WI38 (cell line): ENCODE results near the gene PLEKHA1.

Experiments
- H3K4me3 ChIP-seq: 2 replicates; pipeline ENCODE4 v1.5.1; 2011; ENCODE audit warnings: low read depth, mild to moderate bottlenecking, control low read depth, low read length
- CTCF ChIP-seq: IDR thresholded peaks from 2 replicates; pipeline ENCODE4 v1.5.1; 2012; ENCODE audit warnings: low read depth, mild to moderate bottlenecking, control low read depth, low read length

PLEKHA1 gene

GRCh38 chr10:122473116-122473515, 98.6 kb downstream of the PLEKHA1 start:
- H3K4me3 ChIP-seq = no peak overlapping the region
- no peak for TF ChIP-seq CTCF

DNA sequence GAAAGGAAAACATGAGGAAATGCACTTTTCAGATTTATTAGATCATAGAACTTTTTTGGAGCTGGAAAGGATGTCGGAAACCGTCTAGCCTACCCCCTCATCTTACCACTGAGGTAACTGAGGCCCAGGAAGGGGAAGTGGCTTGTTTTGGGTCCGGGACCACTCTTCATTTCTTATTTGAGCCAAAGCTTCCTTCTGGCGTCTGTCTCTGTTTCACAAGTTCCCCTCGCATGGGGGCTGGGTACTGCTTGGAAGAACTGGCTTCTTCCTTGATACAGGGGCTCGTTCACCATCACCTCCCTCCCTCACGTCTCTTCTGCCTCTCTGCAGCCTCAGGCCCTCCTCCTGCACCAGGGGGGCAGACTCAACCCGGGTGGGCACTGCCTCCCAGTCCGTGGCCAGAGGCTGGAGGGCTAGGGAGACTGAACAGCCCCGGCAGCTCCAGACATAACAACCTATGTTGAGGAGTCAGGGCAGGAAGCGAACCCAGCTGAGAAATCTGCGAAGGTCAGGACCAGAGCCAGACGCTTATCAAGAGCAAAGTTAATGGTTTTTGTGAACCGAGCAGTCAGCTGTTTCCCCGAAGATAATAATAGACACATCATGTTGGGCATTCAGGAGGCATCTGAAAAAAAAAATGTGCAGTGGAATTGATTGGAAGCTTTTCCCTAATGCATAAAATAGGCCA, 99.8 kb downstream of the PLEKHA1 start:
- TF ChIP-seq CTCF = no peak

GRCh38 chr10:122475100-122475499, 100.6 kb downstream of the PLEKHA1 start:
- H3K4me3 ChIP-seq = no peak overlapping the region
- TF ChIP-seq CTCF = no peak

More for the DNA sequence above, 99.8 kb downstream of the PLEKHA1 start:
- no peak overlapping the region for H3K4me3 ChIP-seq

DNA sequence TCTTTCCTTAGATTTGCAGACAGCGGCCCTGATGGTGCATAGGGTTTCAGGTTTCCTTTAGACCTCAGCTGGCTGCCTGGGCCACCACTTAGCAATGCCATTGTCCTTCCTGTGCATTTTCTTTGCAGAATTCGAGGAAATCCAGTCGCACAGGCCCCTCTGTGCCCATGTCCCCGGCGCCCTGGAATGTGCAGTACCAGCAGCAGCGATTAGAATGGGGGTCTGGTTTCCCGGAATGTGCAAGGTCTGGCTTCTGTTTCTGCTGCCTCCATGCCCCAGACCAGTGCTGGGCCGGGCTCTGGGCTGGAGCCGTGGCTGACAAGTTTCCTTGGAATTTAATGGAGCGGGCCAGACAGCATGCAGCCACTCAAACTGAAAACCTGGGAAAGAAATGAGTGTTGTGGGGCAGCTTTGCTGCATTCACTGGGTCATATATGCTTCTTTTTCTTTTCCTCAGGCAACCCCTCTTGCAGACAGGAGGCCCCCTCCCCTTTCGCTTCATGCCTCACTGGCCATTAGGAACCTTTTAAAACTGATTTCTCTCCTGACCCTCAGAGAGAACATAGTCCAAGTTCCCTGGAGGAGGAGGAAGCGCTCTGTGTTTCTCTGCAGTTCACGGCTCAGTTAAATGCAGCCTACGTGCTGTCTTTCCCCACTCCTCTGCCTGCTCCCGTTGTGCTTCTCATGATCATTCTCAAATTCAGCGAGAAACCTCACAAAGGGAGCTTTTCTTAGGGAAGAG, 101.3 kb downstream of the PLEKHA1 start:
- no peak for TF ChIP-seq CTCF
- H3K4me3 ChIP-seq = no peak overlapping the region

- TF ChIP-seq CTCF = no peak
- H3K4me3 ChIP-seq = no peak overlapping the region
Measured at GRCh38 chr10:122476333-122476695, 101.8 kb downstream of the PLEKHA1 start.

DNA sequence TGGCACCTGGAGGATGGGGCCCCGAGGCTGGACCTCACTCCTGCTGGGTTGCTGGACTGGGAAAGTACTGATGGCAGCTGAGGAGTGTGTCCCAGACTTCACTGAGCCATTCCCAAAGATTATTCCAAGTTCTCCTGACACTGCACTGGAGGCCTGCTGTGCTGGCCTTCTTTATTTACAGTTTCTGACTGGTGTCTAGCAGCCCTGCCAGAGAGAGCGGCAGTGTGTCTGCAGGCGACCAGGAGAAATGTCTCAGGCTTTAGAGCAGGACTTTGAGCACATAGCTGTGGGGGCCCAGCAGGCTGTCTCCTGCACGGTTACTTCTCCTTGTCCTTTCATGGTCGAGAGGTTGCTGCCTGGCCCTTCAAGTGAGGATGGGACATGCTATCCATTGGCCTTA, 102.9 kb downstream of the PLEKHA1 start:
- no peak overlapping the region for H3K4me3 ChIP-seq
- no peak for TF ChIP-seq CTCF

DNA sequence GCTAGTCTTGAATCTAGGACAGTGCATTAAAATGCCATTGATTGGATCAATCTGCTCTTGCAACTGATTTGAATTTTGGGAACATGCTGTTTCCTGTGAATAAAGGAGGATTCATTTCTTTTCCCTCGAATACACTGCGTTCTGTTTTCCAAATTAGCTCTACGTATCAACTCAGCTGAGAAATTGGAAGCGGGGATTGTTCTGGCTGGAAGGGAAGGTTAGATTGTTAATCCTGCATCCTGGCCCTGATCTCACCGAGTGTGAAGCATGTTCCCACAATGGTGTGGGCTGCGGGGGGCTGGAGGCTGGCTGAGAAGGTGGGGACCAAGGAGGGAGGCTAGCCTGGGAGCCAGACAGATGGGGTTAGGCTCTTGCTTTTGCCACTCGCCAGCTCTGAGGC, 104.5 kb downstream of the PLEKHA1 start:
- no peak for TF ChIP-seq CTCF
- no peak overlapping the region for H3K4me3 ChIP-seq
